ENCODE data around the gene ANKS6. TPM values are rescaled to one million over a fixed set of nuclear protein-coding genes. Genes with fewer than 3 reads are reported as not detected.

ANKS6 gene
- total RNA-seq, 1 experiment from 2014 or later, result 46.3 TPM

GRCh38 chr9:98793031-98793430, 3.3 kb downstream of the ANKS6 start:
- Histone ChIP-seq H3T11ph (ENCODE audit: low read length) (no peak overlapping the region), H3K79me2 (ENCODE audit: insufficient read depth, low read length) (peaks cover 6% of the 10 kb centered on the region; the same call in 1 of the 2 replicates), H2BK15ac (ENCODE audit: low read depth, low read length) (no peak overlapping the region), H3K4me1 (ENCODE audit: insufficient read depth, low read length) (peaks cover 4% of the 10 kb centered on the region; the same call in 1 of the 2 replicates), H3K27me3 (ENCODE audit: insufficient read depth, low read length) (no peaks in the 10 kb centered on the region), H2BK120ac (ENCODE audit: low read depth, low read length, poor library complexity, severe bottlenecking) (no peak overlapping the region), H3K4ac (ENCODE audit: low read depth, low read length) (no peak overlapping the region), H2AFZ (ENCODE audit: low read length) (no peak overlapping the region), H3K9me3 (ENCODE audit: control insufficient read depth, low read depth, low read length) (no peaks in the 10 kb centered on the region), H4K20me1 (ENCODE audit: control insufficient read depth, insufficient read depth, insufficient read length) (peaks cover 4% of the 10 kb centered on the region), H4K8ac (replicated peaks; ENCODE audit: insufficient read length, low read depth, low read length) (no peak overlapping the region), H3K23me2 (ENCODE audit: insufficient read length, low read depth, low read length, poor library complexity, severe bottlenecking) (peaks cover 8% of the 10 kb centered on the region), H2BK20ac (ENCODE audit: low read depth, low read length, poor library complexity, severe bottlenecking) (no peak overlapping the region), H3K56ac (ENCODE audit: insufficient read length, low read depth, low read length) (no peak overlapping the region), H3K4me2 (ENCODE audit: insufficient read depth, insufficient read length, low read length) (no peak overlapping the region), H3K79me1 (ENCODE audit: insufficient read depth, low read depth, low read length, poor library complexity, severe bottlenecking) (peaks cover 7% of the 10 kb centered on the region), H3K27ac (ENCODE audit: insufficient read length, low read depth, low read length) (no peak overlapping the region), H3K9ac (ENCODE audit: extremely low read depth, insufficient read length, low read length) (no peak overlapping the region), H3K18ac (ENCODE audit: insufficient read length, low read depth, low read length) (no peak overlapping the region), H3K23ac (ENCODE audit: insufficient read length, low read depth, low read length) (no peak overlapping the region), H2AK5ac (ENCODE audit: insufficient read length, low read length) (no peak overlapping the region), H2BK5ac (ENCODE audit: insufficient read length, low read length) (no peak overlapping the region), H2BK12ac (ENCODE audit: insufficient read length, low read depth, low read length) (no peak overlapping the region), H4K5ac (ENCODE audit: insufficient read length, low read depth, low read length) (no peak overlapping the region), H4K91ac (ENCODE audit: insufficient read length, low read depth, low read length) (no peak overlapping the region), H3K14ac (ENCODE audit: insufficient read depth, low read length) (no peak overlapping the region)
- TF ChIP-seq, protein P1, sequence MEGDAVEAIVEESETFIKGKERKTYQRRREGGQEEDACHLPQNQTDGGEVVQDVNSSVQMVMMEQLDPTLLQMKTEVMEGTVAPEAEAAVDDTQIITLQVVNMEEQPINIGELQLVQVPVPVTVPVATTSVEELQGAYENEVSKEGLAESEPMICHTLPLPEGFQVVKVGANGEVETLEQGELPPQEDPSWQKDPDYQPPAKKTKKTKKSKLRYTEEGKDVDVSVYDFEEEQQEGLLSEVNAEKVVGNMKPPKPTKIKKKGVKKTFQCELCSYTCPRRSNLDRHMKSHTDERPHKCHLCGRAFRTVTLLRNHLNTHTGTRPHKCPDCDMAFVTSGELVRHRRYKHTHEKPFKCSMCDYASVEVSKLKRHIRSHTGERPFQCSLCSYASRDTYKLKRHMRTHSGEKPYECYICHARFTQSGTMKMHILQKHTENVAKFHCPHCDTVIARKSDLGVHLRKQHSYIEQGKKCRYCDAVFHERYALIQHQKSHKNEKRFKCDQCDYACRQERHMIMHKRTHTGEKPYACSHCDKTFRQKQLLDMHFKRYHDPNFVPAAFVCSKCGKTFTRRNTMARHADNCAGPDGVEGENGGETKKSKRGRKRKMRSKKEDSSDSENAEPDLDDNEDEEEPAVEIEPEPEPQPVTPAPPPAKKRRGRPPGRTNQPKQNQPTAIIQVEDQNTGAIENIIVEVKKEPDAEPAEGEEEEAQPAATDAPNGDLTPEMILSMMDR (conservative IDR thresholded peaks at IDR 0.05), result no peak
- H3K27ac Mint-ChIP-seq, result no peak overlapping the region; a peak in 2 of 7 replicates
- H3K36me3 Mint-ChIP-seq (ENCODE audit: insufficient read depth in 1 of 3, low read depth in 3 of 3), result peaks cover 21 to 35% (median 27%) of the 10 kb centered on the region in 3 experiments
- WGBS (ENCODE audit: extremely low coverage, insufficient read length, low lambda C conversion rate), result no CpG with 5 or more reads among the region's 2 CpGs
- DNase-seq, result no peak
- H3K27me3 Mint-ChIP-seq (ENCODE audit: low read depth), result peaks cover 6% of the 10 kb centered on the region
- H3K4me3 Mint-ChIP-seq, result no peak overlapping the region
- peaks cover 2 to 4% of the 10 kb centered on the region in 2 experiments for H3K9me3 Mint-ChIP-seq
- H3K4me1 Mint-ChIP-seq, result peaks cover 39 to 42% of the 10 kb centered on the region in 2 experiments
